WTC11 (cell line): Measurements from ENCODE around the gene RBM26. TPM values are rescaled to one million over a fixed set of nuclear protein-coding genes. Genes with fewer than 3 reads are reported as not detected.

ENCODE experiments used
- ATAC-seq: fragments of 200-7000 bp; cut with Tn5 transposase; 2 replicates; pipeline ENCODE4 v1.10.0; 2021; ENCODE audit warnings: mild to moderate bottlenecking, moderate library complexity
- CTCF ChIA-PET: fragments of 300-600 bp; sonication (Branson Sonifier 250); formaldehyde crosslinking; loops from one replicate; lab custom pipeline; 2021; ENCODE audit warnings: antibody characterized with exemption; lab: Charles Lee
- POLR2A ChIA-PET: fragments of 350-600 bp; sonication (Branson Sonifier 250); formaldehyde crosslinking; loops from one replicate; lab custom pipeline; 2021; ENCODE audit warnings: antibody characterized with exemption; lab: Charles Lee
- DNase-seq: peaks from one replicate; pipeline ENCODE4 v3.0.0; 2021; ENCODE audit warnings: low spot score
- H3K27ac Mint-ChIP-seq: 2 replicates; pipeline ENCODE4 v1.8.0; 2021; ENCODE audit warnings: mixed read lengths
- H3K27me3 Mint-ChIP-seq: 2 replicates; pipeline ENCODE4 v1.8.0; 2021; ENCODE audit warnings: low read depth, mild to moderate bottlenecking, moderate library complexity, mixed read lengths
- H3K36me3 Mint-ChIP-seq: 2 replicates; pipeline ENCODE4 v1.8.0; 2021; ENCODE audit warnings: mixed read lengths
- H3K4me1 Mint-ChIP-seq: 2 replicates; pipeline ENCODE4 v1.8.0; 2022; ENCODE audit warnings: mixed read lengths
- H3K4me3 Mint-ChIP-seq: 2 replicates; pipeline ENCODE4 v1.8.0; 2021; ENCODE audit warnings: mild to moderate bottlenecking, moderate library complexity, mixed read lengths
- H3K9me3 Mint-ChIP-seq: 2 replicates; pipeline ENCODE4 v1.8.0; 2021; ENCODE audit warnings: mixed read lengths
- AFF4 ChIP-seq: sonication (generic); formaldehyde crosslinking; IDR thresholded peaks from 2 replicates; pipeline ENCODE4 v1.8.1; 2023; ENCODE audit warnings: mild to moderate bottlenecking, missing genetic modification reagents, borderline replicate concordance
- CREB1 ChIP-seq: sonication (generic); formaldehyde crosslinking; IDR thresholded peaks from 2 replicates; pipeline ENCODE4 v1.8.0; 2023; ENCODE audit warnings: mild to moderate bottlenecking, missing genetic modification reagents
- JUN ChIP-seq: sonication (generic); formaldehyde crosslinking; IDR thresholded peaks from 2 replicates; pipeline ENCODE4 v1.8.0; 2023; ENCODE audit warnings: mild to moderate bottlenecking, missing genetic modification reagents
- NFATC4 ChIP-seq: fragments of 250-450 bp; sonication (Bioruptor Pico); IDR thresholded peaks from 2 replicates; pipeline ENCODE4 v1.9.0; 2021; ENCODE audit warnings: mild to moderate bottlenecking
- NFE2L1 ChIP-seq: sonication (generic); formaldehyde crosslinking; IDR thresholded peaks from 2 replicates; pipeline ENCODE4 v1.8.1; 2023; ENCODE audit warnings: missing genetic modification reagents
- PRDM15 ChIP-seq: sonication (generic); formaldehyde crosslinking; IDR thresholded peaks from 2 replicates; pipeline ENCODE4 v1.8.0; 2022; ENCODE audit warnings: missing genetic modification reagents
- PRRX2 ChIP-seq: fragments of 250-450 bp; sonication (Bioruptor Pico); IDR thresholded peaks from 2 replicates; pipeline ENCODE4 v1.8.0; 2021; ENCODE audit warnings: mild to moderate bottlenecking
- SOX15 ChIP-seq: fragments of 250-450 bp; sonication (Bioruptor Pico); IDR thresholded peaks from 2 replicates; pipeline ENCODE4 v1.9.0; 2021; ENCODE audit warnings: mild to moderate bottlenecking
- TCF7 ChIP-seq: sonication (generic); formaldehyde crosslinking; IDR thresholded peaks from 2 replicates; pipeline ENCODE4 v1.8.0; 2022; ENCODE audit warnings: mild to moderate bottlenecking, low read depth, missing genetic modification reagents, moderate library complexity
- TEAD4 ChIP-seq: sonication (generic); formaldehyde crosslinking; IDR thresholded peaks from 2 replicates; pipeline ENCODE4 v1.8.0; 2022; ENCODE audit warnings: mild to moderate bottlenecking, missing genetic modification reagents
- TP53 ChIP-seq: sonication (generic); formaldehyde crosslinking; IDR thresholded peaks from 2 replicates; pipeline ENCODE4 v1.8.1; 2023; ENCODE audit warnings: mild to moderate bottlenecking, missing genetic modification reagents
- ZNF219 ChIP-seq: sonication (generic); formaldehyde crosslinking; IDR thresholded peaks from 2 replicates; pipeline ENCODE4 v1.8.0; 2023; ENCODE audit warnings: missing genetic modification reagents, mild to moderate bottlenecking, borderline replicate concordance
- ZNF263 ChIP-seq: sonication (generic); formaldehyde crosslinking; IDR thresholded peaks from 2 replicates; pipeline ENCODE4 v1.8.1; 2022; ENCODE audit warnings: low read depth, mild to moderate bottlenecking, moderate library complexity, missing genetic modification reagents
- ZNF423 ChIP-seq: fragments of 250-450 bp; sonication (Bioruptor Pico); IDR thresholded peaks from 2 replicates; pipeline ENCODE4 v2.1.2; 2022; ENCODE audit warnings: mild to moderate bottlenecking, moderate library complexity
- total RNA-seq: library from RNA; stranded (reverse); gene quantifications from 3 replicates; pipeline ENCODE4 v1.2.3, GENCODE V29; 2021
- TF ChIP-seq, protein P1 (sequence below): sonication (generic); formaldehyde crosslinking; IDR thresholded peaks from 2 replicates; pipeline ENCODE4 v1.8.1; 2022; ENCODE audit warnings: low read depth, missing genetic modification reagents, borderline replicate concordance
- TF ChIP-seq, protein P2 (sequence below): fragments of 200-600 bp; IDR thresholded peaks from 2 replicates; pipeline ENCODE4 v1.8.0; 2022; ENCODE audit warnings: antibody characterized with exemption
- TF ChIP-seq, protein P3 (sequence below): sonication (generic); formaldehyde crosslinking; conservative IDR thresholded peaks from 2 replicates; pipeline ENCODE4 v1.8.1; 2023; ENCODE audit warnings: mild to moderate bottlenecking, low read depth, missing genetic modification reagents, moderate library complexity
- TF ChIP-seq, protein P4 (sequence below): sonication (generic); formaldehyde crosslinking; IDR thresholded peaks from 2 replicates; pipeline ENCODE4 v1.8.1; 2023; ENCODE audit warnings: mild to moderate bottlenecking, missing genetic modification reagents

The RBM26 gene
- total RNA-seq, 1 experiment from 2014 or later = 64.1 TPM

GRCh38 chr13:79273045-79273444 lies 133.0 kb downstream of the RBM26 start:
- ATAC-seq (no peak), DNase-seq (no peak)
- POLR2A ChIA-PET = no interaction called here
- peaks cover 27% of the 10 kb centered on the region for H3K4me1 Mint-ChIP-seq
- peaks cover 14% of the 10 kb centered on the region for H3K27me3 Mint-ChIP-seq
- no peak overlapping the region for H3K27ac Mint-ChIP-seq
- peaks cover 54% of the 10 kb centered on the region for H3K36me3 Mint-ChIP-seq
- CTCF ChIA-PET = no interaction called here
- H3K4me3 Mint-ChIP-seq = no peak overlapping the region
- TF ChIP-seq JUN (CRISPR knock-in tag) = no peak
- TF ChIP-seq CREB1 = no peak
- no peak for TF ChIP-seq AFF4
- no peak for TF ChIP-seq SOX15 (CRISPR knock-in tag)
- no peak for TF ChIP-seq NFATC4
- no peak for TF ChIP-seq TCF7
- TF ChIP-seq ZNF263 (CRISPR knock-in tag) = no peak
- TF ChIP-seq, protein P1, sequence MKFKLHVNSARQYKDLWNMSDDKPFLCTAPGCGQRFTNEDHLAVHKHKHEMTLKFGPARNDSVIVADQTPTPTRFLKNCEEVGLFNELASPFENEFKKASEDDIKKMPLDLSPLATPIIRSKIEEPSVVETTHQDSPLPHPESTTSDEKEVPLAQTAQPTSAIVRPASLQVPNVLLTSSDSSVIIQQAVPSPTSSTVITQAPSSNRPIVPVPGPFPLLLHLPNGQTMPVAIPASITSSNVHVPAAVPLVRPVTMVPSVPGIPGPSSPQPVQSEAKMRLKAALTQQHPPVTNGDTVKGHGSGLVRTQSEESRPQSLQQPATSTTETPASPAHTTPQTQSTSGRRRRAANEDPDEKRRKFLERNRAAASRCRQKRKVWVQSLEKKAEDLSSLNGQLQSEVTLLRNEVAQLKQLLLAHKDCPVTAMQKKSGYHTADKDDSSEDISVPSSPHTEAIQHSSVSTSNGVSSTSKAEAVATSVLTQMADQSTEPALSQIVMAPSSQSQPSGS (CRISPR knock-in tag) = no peak
- TF ChIP-seq, protein P2, sequence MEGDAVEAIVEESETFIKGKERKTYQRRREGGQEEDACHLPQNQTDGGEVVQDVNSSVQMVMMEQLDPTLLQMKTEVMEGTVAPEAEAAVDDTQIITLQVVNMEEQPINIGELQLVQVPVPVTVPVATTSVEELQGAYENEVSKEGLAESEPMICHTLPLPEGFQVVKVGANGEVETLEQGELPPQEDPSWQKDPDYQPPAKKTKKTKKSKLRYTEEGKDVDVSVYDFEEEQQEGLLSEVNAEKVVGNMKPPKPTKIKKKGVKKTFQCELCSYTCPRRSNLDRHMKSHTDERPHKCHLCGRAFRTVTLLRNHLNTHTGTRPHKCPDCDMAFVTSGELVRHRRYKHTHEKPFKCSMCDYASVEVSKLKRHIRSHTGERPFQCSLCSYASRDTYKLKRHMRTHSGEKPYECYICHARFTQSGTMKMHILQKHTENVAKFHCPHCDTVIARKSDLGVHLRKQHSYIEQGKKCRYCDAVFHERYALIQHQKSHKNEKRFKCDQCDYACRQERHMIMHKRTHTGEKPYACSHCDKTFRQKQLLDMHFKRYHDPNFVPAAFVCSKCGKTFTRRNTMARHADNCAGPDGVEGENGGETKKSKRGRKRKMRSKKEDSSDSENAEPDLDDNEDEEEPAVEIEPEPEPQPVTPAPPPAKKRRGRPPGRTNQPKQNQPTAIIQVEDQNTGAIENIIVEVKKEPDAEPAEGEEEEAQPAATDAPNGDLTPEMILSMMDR = no peak
- TF ChIP-seq PRRX2 (CRISPR knock-in tag) = no peak
- no peak for TF ChIP-seq TEAD4
- TF ChIP-seq ZNF219 (CRISPR knock-in tag) = no peak
- TF ChIP-seq, protein P3, sequence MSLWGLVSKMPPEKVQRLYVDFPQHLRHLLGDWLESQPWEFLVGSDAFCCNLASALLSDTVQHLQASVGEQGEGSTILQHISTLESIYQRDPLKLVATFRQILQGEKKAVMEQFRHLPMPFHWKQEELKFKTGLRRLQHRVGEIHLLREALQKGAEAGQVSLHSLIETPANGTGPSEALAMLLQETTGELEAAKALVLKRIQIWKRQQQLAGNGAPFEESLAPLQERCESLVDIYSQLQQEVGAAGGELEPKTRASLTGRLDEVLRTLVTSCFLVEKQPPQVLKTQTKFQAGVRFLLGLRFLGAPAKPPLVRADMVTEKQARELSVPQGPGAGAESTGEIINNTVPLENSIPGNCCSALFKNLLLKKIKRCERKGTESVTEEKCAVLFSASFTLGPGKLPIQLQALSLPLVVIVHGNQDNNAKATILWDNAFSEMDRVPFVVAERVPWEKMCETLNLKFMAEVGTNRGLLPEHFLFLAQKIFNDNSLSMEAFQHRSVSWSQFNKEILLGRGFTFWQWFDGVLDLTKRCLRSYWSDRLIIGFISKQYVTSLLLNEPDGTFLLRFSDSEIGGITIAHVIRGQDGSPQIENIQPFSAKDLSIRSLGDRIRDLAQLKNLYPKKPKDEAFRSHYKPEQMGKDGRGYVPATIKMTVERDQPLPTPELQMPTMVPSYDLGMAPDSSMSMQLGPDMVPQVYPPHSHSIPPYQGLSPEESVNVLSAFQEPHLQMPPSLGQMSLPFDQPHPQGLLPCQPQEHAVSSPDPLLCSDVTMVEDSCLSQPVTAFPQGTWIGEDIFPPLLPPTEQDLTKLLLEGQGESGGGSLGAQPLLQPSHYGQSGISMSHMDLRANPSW (CRISPR knock-in tag) = no peak
- no peak for TF ChIP-seq ZNF423 (CRISPR knock-in tag)
- TF ChIP-seq NFE2L1 (CRISPR knock-in tag) = no peak
- no peak for TF ChIP-seq PRDM15
- TF ChIP-seq, protein P4, sequence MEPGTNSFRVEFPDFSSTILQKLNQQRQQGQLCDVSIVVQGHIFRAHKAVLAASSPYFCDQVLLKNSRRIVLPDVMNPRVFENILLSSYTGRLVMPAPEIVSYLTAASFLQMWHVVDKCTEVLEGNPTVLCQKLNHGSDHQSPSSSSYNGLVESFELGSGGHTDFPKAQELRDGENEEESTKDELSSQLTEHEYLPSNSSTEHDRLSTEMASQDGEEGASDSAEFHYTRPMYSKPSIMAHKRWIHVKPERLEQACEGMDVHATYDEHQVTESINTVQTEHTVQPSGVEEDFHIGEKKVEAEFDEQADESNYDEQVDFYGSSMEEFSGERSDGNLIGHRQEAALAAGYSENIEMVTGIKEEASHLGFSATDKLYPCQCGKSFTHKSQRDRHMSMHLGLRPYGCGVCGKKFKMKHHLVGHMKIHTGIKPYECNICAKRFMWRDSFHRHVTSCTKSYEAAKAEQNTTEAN (CRISPR knock-in tag) = no peak
- TF ChIP-seq TP53 (CRISPR knock-in tag) = no peak
- TF ChIP-seq, all 79 proteins: peak for 0
- H3K9me3 Mint-ChIP-seq = peaks cover 55% of the 10 kb centered on the region
